H9 (cell line): ENCODE data around the gene CALN1. TPM values are rescaled to one million over a fixed set of nuclear protein-coding genes. Genes with fewer than 3 reads are reported as not detected.

Source experiments
- DNase-seq: peaks from one replicate; pipeline ENCODE4 v3.0.0-alpha.2; 2017
- H2AFZ ChIP-seq: one replicate; pipeline ENCODE4 v1.6.1; 2013; ENCODE audit warnings: mild to moderate bottlenecking, low read length, control low read depth, moderate library complexity
- H2AK5ac ChIP-seq: 2 replicates; pipeline ENCODE4 v1.6.1; 2013; ENCODE audit warnings: low read length, control low read depth, mixed read lengths; ENCODE audit not compliant: insufficient read length
- H2BK120ac ChIP-seq: one replicate; pipeline ENCODE4 v1.6.1; 2013; ENCODE audit warnings: low read depth, mild to moderate bottlenecking, low read length, control low read depth, inconsistent platforms; ENCODE audit not compliant: poor library complexity, severe bottlenecking
- H2BK12ac ChIP-seq: 2 replicates; pipeline ENCODE4 v1.6.1; 2013; ENCODE audit warnings: low read length, control low read depth, mixed read lengths, low read depth; ENCODE audit not compliant: insufficient read length
- H2BK15ac ChIP-seq: 2 replicates; pipeline ENCODE4 v1.6.1; 2013; ENCODE audit warnings: low read depth, low read length, control low read depth
- H2BK20ac ChIP-seq: one replicate; pipeline ENCODE4 v1.6.1; 2013; ENCODE audit warnings: low read depth, mild to moderate bottlenecking, low read length, control low read depth, inconsistent platforms; ENCODE audit not compliant: poor library complexity, severe bottlenecking
- H2BK5ac ChIP-seq: 2 replicates; pipeline ENCODE4 v1.6.1; 2013; ENCODE audit warnings: low read length, control low read depth, mixed read lengths; ENCODE audit not compliant: insufficient read length
- H3K14ac ChIP-seq: 2 replicates; pipeline ENCODE4 v1.6.1; 2013; ENCODE audit warnings: low read length, control low read depth; ENCODE audit not compliant: insufficient read depth
- H3K18ac ChIP-seq: 2 replicates; pipeline ENCODE4 v1.6.1; 2013; ENCODE audit warnings: low read depth, mild to moderate bottlenecking, mixed read lengths, low read length, control low read depth; ENCODE audit not compliant: insufficient read length
- H3K23ac ChIP-seq: 2 replicates; pipeline ENCODE4 v1.6.1; 2013; ENCODE audit warnings: low read length, control low read depth, mixed read lengths, low read depth; ENCODE audit not compliant: insufficient read length
- H3K23me2 ChIP-seq: 2 replicates; pipeline ENCODE4 v1.6.1; 2013; ENCODE audit warnings: low read depth, mild to moderate bottlenecking, mixed read lengths, low read length, control low read depth; ENCODE audit not compliant: insufficient read length, poor library complexity, severe bottlenecking
- H3K27ac ChIP-seq: 2 replicates; pipeline ENCODE4 v1.5.1; 2013; ENCODE audit warnings: low read length, control low read depth, mixed read lengths, low read depth; ENCODE audit not compliant: insufficient read length
- H3K27me3 ChIP-seq: 2 replicates; pipeline ENCODE4 v1.6.1; 2013; ENCODE audit warnings: low read length, control low read depth, inconsistent platforms; ENCODE audit not compliant: insufficient read depth
- H3K4ac ChIP-seq: 2 replicates; pipeline ENCODE4 v1.6.1; 2013; ENCODE audit warnings: low read depth, mild to moderate bottlenecking, control low read depth, inconsistent platforms, low read length, moderate library complexity
- H3K4me1 ChIP-seq: 2 replicates; pipeline ENCODE4 v1.6.1; 2013; ENCODE audit warnings: low read length, control low read depth, inconsistent platforms; ENCODE audit not compliant: insufficient read depth
- H3K4me2 ChIP-seq: 2 replicates; pipeline ENCODE4 v1.6.1; 2013; ENCODE audit warnings: low read length, control low read depth, mixed read lengths; ENCODE audit not compliant: insufficient read length, insufficient read depth
- H3K56ac ChIP-seq: 2 replicates; pipeline ENCODE4 v1.6.1; 2013; ENCODE audit warnings: low read depth, mild to moderate bottlenecking, mixed read lengths, low read length, control low read depth; ENCODE audit not compliant: insufficient read length
- H3K79me1 ChIP-seq: 2 replicates; pipeline ENCODE4 v1.6.1; 2013; ENCODE audit warnings: low read depth, mild to moderate bottlenecking, moderate library complexity, low read length, control low read depth, inconsistent platforms; ENCODE audit not compliant: insufficient read depth, poor library complexity, severe bottlenecking
- H3K79me2 ChIP-seq: 2 replicates; pipeline ENCODE4 v1.6.1; 2013; ENCODE audit warnings: low read length, control low read depth, inconsistent platforms; ENCODE audit not compliant: insufficient read depth
- H3K9ac ChIP-seq: 2 replicates; pipeline ENCODE4 v1.6.1; 2013; ENCODE audit warnings: low read length, control low read depth, mixed read lengths; ENCODE audit not compliant: insufficient read length; ENCODE audit errors: extremely low read depth
- H3K9me3 ChIP-seq: one replicate; pipeline ENCODE4 v1.6.1; 2013; ENCODE audit warnings: low read depth, low read length, inconsistent platforms; ENCODE audit not compliant: control insufficient read depth
- H3T11ph ChIP-seq: one replicate; pipeline ENCODE4 v1.6.1; 2013; ENCODE audit warnings: mild to moderate bottlenecking, low read length, control low read depth, inconsistent platforms
- H4K20me1 ChIP-seq: one replicate; pipeline ENCODE4 v1.6.1; 2013; ENCODE audit not compliant: control insufficient read depth, insufficient read length, insufficient read depth
- H4K5ac ChIP-seq: 2 replicates; pipeline ENCODE4 v1.6.1; 2013; ENCODE audit warnings: low read depth, mild to moderate bottlenecking, mixed read lengths, low read length, control low read depth; ENCODE audit not compliant: insufficient read length
- H4K8ac ChIP-seq: replicated peaks from 2 replicates; pipeline ENCODE4 v1.6.1; 2013; ENCODE audit warnings: low read length, control low read depth, mixed read lengths, low read depth; ENCODE audit not compliant: insufficient read length
- H4K91ac ChIP-seq: 2 replicates; pipeline ENCODE4 v1.6.1; 2013; ENCODE audit warnings: low read depth, mild to moderate bottlenecking, moderate library complexity, mixed read lengths, low read length, control low read depth; ENCODE audit not compliant: insufficient read length
- H3K27ac Mint-ChIP-seq, 3 experiments: 2 replicates in 2 of 3; 3 replicates in 1 of 3; pipeline ENCODE4 v1.8.0; 2020 to 2021; ENCODE audit warnings: mixed read lengths in 3 of 3, mild to moderate bottlenecking in 1 of 3, moderate library complexity in 1 of 3
- H3K27me3 Mint-ChIP-seq: 2 replicates; pipeline ENCODE4 v1.8.0; 2021; ENCODE audit warnings: low read depth, mild to moderate bottlenecking, moderate library complexity, mixed read lengths
- H3K36me3 Mint-ChIP-seq, 3 experiments: 2 replicates in 2 of 3; 3 replicates in 1 of 3; pipeline ENCODE4 v1.8.0; 2020 to 2021; ENCODE audit warnings: low read depth in 3 of 3, mixed read lengths in 3 of 3; ENCODE audit not compliant: insufficient read depth in 1 of 3
- H3K4me1 Mint-ChIP-seq, 2 experiments: 2 replicates each; pipeline ENCODE4 v1.8.0; 2020; ENCODE audit warnings: mixed read lengths in 2 of 2
- H3K4me3 Mint-ChIP-seq, 2 experiments: 2 replicates in 1 of 2; 3 replicates in 1 of 2; pipeline ENCODE4 v1.8.0; 2020 to 2021; ENCODE audit warnings: mild to moderate bottlenecking in 2 of 2, mixed read lengths in 2 of 2, moderate library complexity in 1 of 2
- H3K9me3 Mint-ChIP-seq, 2 experiments: 2 replicates in 1 of 2; 3 replicates in 1 of 2; pipeline ENCODE4 v1.8.0; 2020; ENCODE audit warnings: mild to moderate bottlenecking in 2 of 2, mixed read lengths in 2 of 2, moderate library complexity in 1 of 2
- CTCF ChIP-seq: fragments of 200-600 bp; sonication (generic); conservative IDR thresholded peaks from 3 replicates; pipeline ENCODE4 v1.8.0; 2021; ENCODE audit warnings: antibody characterized with exemption, mild to moderate bottlenecking
- WGBS: extraction: QIAGEN DNeasy Blood & Tissue Kit; methylation state at CpG from one replicate; pipeline ENCODE4 v1.1.7; 2013; ENCODE audit warnings: missing lambda C conversion rate, low lambda C conversion rate, mixed read lengths; ENCODE audit not compliant: insufficient read length; ENCODE audit errors: extremely low coverage; 5-methylcytosine and 5-hydroxymethylcytosine counted together
- total RNA-seq: library from RNA; stranded (reverse); gene quantifications from 2 replicates; pipeline ENCODE4 v1.2.1, GENCODE V29; 2021

Gene CALN1
- total RNA-seq, 1 experiment from 2014 or later = 2.8 TPM

- Histone ChIP-seq H4K8ac (no peak overlapping the region), H3K27ac (no peak overlapping the region), H3K4ac (no peak overlapping the region), H3T11ph (no peak overlapping the region), H2BK5ac (no peak overlapping the region), H4K5ac (no peak overlapping the region), H3K79me1 (no peaks in the 10 kb centered on the region), H3K27me3 (no peaks in the 10 kb centered on the region), H4K20me1 (peaks cover 3% of the 10 kb centered on the region), H3K18ac (no peak overlapping the region), H3K14ac (no peak overlapping the region), H2AFZ (no peak overlapping the region), H4K91ac (no peak overlapping the region), H3K56ac (no peak overlapping the region), H3K23me2 (peaks cover 3% of the 10 kb centered on the region), H2BK12ac (no peak overlapping the region), H3K4me2 (no peak overlapping the region), H2BK20ac (no peak overlapping the region), H2BK15ac (no peak overlapping the region), H3K79me2 (no peaks in the 10 kb centered on the region), H3K23ac (no peak overlapping the region), H2AK5ac (no peak overlapping the region), H3K9ac (no peak overlapping the region), H2BK120ac (no peak overlapping the region), H3K9me3 (no peaks in the 10 kb centered on the region), H3K4me1 (no peaks in the 10 kb centered on the region)
- H3K4me3 Mint-ChIP-seq = peak overlapping the region in 1 of 2 experiments; percentile 4; a peak in 2 of 5 replicates
- H3K36me3 Mint-ChIP-seq = peaks cover 4 to 9% (median 5%) of the 10 kb centered on the region in 3 experiments; a peak in 3 of 7 replicates
- TF ChIP-seq CTCF = no peak
- DNase-seq = no peak
- WGBS = 95% methylated on average over 2 of the region's 2 CpGs
- peaks cover 6 to 11% of the 10 kb centered on the region in 2 experiments for H3K4me1 Mint-ChIP-seq
- H3K27ac Mint-ChIP-seq = no peak overlapping the region
- peaks cover 8 to 26% of the 10 kb centered on the region in 2 experiments; a peak in 4 of 5 replicates for H3K9me3 Mint-ChIP-seq
- H3K27me3 Mint-ChIP-seq = peaks cover 52% of the 10 kb centered on the region
Measured at GRCh38 chr7:71753236-71753635, 658.9 kb downstream of the CALN1 start.
